Measurements from ENCODE around the gene FAAP20.

DNA sequence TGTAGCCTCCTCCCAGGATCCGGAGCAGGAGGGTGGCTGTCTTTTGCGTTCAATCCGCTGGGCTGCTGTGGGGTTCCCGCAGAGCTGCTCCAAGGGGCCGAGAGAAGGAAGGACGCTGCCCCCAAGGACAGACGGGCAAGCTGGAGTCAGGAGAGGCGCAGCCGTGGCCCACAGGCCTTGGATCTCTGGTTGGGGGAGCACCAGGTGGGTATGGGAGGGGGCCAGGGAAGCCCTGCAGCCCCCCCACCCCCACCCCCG, 17.6 kb upstream of the FAAP20 start:
- TF ChIP-seq, protein P1, sequence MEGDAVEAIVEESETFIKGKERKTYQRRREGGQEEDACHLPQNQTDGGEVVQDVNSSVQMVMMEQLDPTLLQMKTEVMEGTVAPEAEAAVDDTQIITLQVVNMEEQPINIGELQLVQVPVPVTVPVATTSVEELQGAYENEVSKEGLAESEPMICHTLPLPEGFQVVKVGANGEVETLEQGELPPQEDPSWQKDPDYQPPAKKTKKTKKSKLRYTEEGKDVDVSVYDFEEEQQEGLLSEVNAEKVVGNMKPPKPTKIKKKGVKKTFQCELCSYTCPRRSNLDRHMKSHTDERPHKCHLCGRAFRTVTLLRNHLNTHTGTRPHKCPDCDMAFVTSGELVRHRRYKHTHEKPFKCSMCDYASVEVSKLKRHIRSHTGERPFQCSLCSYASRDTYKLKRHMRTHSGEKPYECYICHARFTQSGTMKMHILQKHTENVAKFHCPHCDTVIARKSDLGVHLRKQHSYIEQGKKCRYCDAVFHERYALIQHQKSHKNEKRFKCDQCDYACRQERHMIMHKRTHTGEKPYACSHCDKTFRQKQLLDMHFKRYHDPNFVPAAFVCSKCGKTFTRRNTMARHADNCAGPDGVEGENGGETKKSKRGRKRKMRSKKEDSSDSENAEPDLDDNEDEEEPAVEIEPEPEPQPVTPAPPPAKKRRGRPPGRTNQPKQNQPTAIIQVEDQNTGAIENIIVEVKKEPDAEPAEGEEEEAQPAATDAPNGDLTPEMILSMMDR (conservative IDR thresholded peaks at IDR 0.05; ENCODE audit: low read length) = no peak
- no peak for TF ChIP-seq EZH2phosphoT487 (IDR thresholded peaks at IDR 0.05; ENCODE audit: borderline replicate concordance)

Data from Loucy (cell line).